Ishikawa (cell line): ENCODE data around the gene KIAA1191.

ENCODE experiments used
- CEBPB ChIP-seq: IDR thresholded peaks from 2 replicates; pipeline ENCODE4 v1.6.1; 2012
- CREB1 ChIP-seq: IDR thresholded peaks from 2 replicates; pipeline ENCODE4 v1.6.1; 2012; ENCODE audit warnings: low read depth
- EGR1 ChIP-seq: IDR thresholded peaks from 2 replicates; pipeline ENCODE4 v1.6.1; 2012
- EP300 ChIP-seq: IDR thresholded peaks from 2 replicates; pipeline ENCODE4 v1.6.1; 2012; ENCODE audit warnings: borderline replicate concordance
- FOXM1 ChIP-seq: IDR thresholded peaks from 2 replicates; pipeline ENCODE4 v1.6.1; 2012; ENCODE audit warnings: low read depth, borderline replicate concordance
- RAD21 ChIP-seq: IDR thresholded peaks from 2 replicates; pipeline ENCODE4 v1.6.1; 2012; ENCODE audit warnings: low read depth
- REST ChIP-seq: IDR thresholded peaks from 2 replicates; pipeline ENCODE4 v1.6.1; 2012; ENCODE audit warnings: low read depth, mild to moderate bottlenecking
- TCF12 ChIP-seq: IDR thresholded peaks from 2 replicates; pipeline ENCODE4 v1.6.1; 2012; ENCODE audit warnings: low read depth
- TEAD4 ChIP-seq: IDR thresholded peaks from 2 replicates; pipeline ENCODE4 v1.6.1; 2012
- YY1 ChIP-seq: IDR thresholded peaks from 2 replicates; pipeline ENCODE4 v1.6.1; 2012; ENCODE audit warnings: low read depth

GRCh38 chr5:176355400-176356178 is 6.0 kb downstream of the KIAA1191 start:
- no peak for TF ChIP-seq YY1
- no peak for TF ChIP-seq REST
- TF ChIP-seq TEAD4, result no peak
- TF ChIP-seq EP300, result no peak
- no peak for TF ChIP-seq RAD21
- TF ChIP-seq FOXM1, result no peak
- no peak for TF ChIP-seq TCF12
- no peak for TF ChIP-seq CREB1
- TF ChIP-seq EGR1, result no peak
- TF ChIP-seq CEBPB, result no peak
